H1 (cell line): Measurements from ENCODE around the gene TRO. TPM values are rescaled to one million over a fixed set of nuclear protein-coding genes. Genes with fewer than 3 reads are reported as not detected.

ENCODE experiments used
- CTCF ChIA-PET: fragments of 300-600 bp; sonication (Branson Sonifier 250); formaldehyde crosslinking; loops from one replicate; lab custom pipeline; 2021; ENCODE audit not compliant: partially characterized antibody; lab: Charles Lee
- POLR2A ChIA-PET: fragments of 300-600 bp; sonication (Branson Sonifier 250); formaldehyde crosslinking; loops from one replicate; lab custom pipeline; 2021; ENCODE audit warnings: inconsistent platforms; ENCODE audit not compliant: partially characterized antibody; lab: Charles Lee
- DNase-seq, 2 experiments: peaks; one replicate each; pipeline versions ENCODE4 v3.0.0 to v3.0.0-alpha.2; 2010 to 2022; ENCODE audit warnings: low spot score in 2 of 2, low read depth in 1 of 2, mixed read lengths in 1 of 2
- FAIRE-seq: peaks from 2 replicates; lab custom pipeline; 2011; peaks lifted over from hg19 to GRCh38; lab: Jason Lieb, UNC
- H2AFZ ChIP-seq: 2 replicates; pipeline ENCODE4 v1.8.1; 2012; ENCODE audit warnings: low read length, inconsistent platforms
- H2AK5ac ChIP-seq: 2 replicates; pipeline ENCODE4 v1.6.1; 2013; ENCODE audit warnings: low read depth, low read length
- H2BK120ac ChIP-seq: replicated peaks from 2 replicates; pipeline ENCODE3; 2013; ENCODE audit warnings: low read depth, low read length, inconsistent platforms
- H2BK12ac ChIP-seq: 2 replicates; pipeline ENCODE4 v1.6.1; 2013; ENCODE audit warnings: low read depth, low read length
- H2BK15ac ChIP-seq: 2 replicates; pipeline ENCODE4 v1.6.1; 2013; ENCODE audit warnings: low read length
- H2BK20ac ChIP-seq: 2 replicates; pipeline ENCODE4 v1.6.1; 2013; ENCODE audit warnings: low read length
- H2BK5ac ChIP-seq: 2 replicates; pipeline ENCODE4 v1.6.1; 2013; ENCODE audit warnings: low read depth, low read length
- H3K14ac ChIP-seq: 2 replicates; pipeline ENCODE4 v1.6.1; 2013; ENCODE audit warnings: inconsistent platforms; ENCODE audit not compliant: insufficient read length
- H3K18ac ChIP-seq: 2 replicates; pipeline ENCODE4 v1.6.1; 2013; ENCODE audit warnings: low read length; ENCODE audit errors: extremely low read depth
- H3K23ac ChIP-seq: 2 replicates; pipeline ENCODE4 v1.6.1; 2013; ENCODE audit warnings: inconsistent platforms; ENCODE audit not compliant: insufficient read length
- H3K23me2 ChIP-seq: 2 replicates; pipeline ENCODE4 v1.6.1; 2013; ENCODE audit warnings: low read depth, low read length
- H3K27ac ChIP-seq: 2 replicates; pipeline ENCODE4 v1.6.1; 2011; ENCODE audit warnings: low read depth, low read length, inconsistent platforms
- H3K27me3 ChIP-seq, 4 experiments: replicated peaks in 1 of 4; 1 replicate in 1 of 4; 2 replicates in 3 of 4; pipeline versions ENCODE4 v1.6.1 to v1.8.1; 2011 to 2013; ENCODE audit warnings: low read length in 3 of 4, mild to moderate bottlenecking in 3 of 4, inconsistent platforms in 2 of 4, mixed read lengths in 2 of 4, moderate library complexity in 1 of 4; ENCODE audit not compliant: control insufficient read depth in 3 of 4, insufficient read depth in 3 of 4; ENCODE audit errors: extremely low read depth in 1 of 4
- H3K36me3 ChIP-seq, 4 experiments: 2 replicates each; pipeline versions ENCODE4 v1.6.1 to v1.8.1; 2011 to 2013; ENCODE audit warnings: mild to moderate bottlenecking in 4 of 4, low read length in 3 of 4, moderate library complexity in 2 of 4, control low read depth in 1 of 4, inconsistent platforms in 1 of 4; ENCODE audit not compliant: insufficient read depth in 4 of 4, control insufficient read depth in 2 of 4
- H3K4ac ChIP-seq: replicated peaks from 2 replicates; pipeline ENCODE3; 2013; ENCODE audit warnings: low read length, low read depth, mixed read lengths, inconsistent platforms; ENCODE audit not compliant: insufficient read length
- H3K4me1 ChIP-seq, 4 experiments: replicated peaks in 1 of 4; 1 replicate in 1 of 4; 2 replicates in 3 of 4; pipeline versions ENCODE4 v1.6.1 to v1.8.1; 2011 to 2013; ENCODE audit warnings: low read length in 3 of 4, inconsistent platforms in 2 of 4, mixed read lengths in 1 of 4; ENCODE audit not compliant: insufficient read depth in 4 of 4, control insufficient read depth in 3 of 4
- H3K4me2 ChIP-seq, 2 experiments: 2 replicates each; pipeline versions ENCODE4 v1.6.1 to v1.8.1; 2011 to 2013; ENCODE audit warnings: low read depth in 2 of 2, low read length in 2 of 2, control low read depth in 1 of 2, inconsistent platforms in 1 of 2, mild to moderate bottlenecking in 1 of 2; ENCODE audit not compliant: insufficient read depth in 1 of 2
- H3K4me3 ChIP-seq, 4 experiments: fragments of 200-600, 300-600 bp in 1 of 4; sonication (generic), shearing (Covaris generic), sonication (Bioruptor Twin) in 1 of 4; 2 replicates each; pipeline versions ENCODE4 v1.5.1 to v1.8.1; 2011 to 2016; ENCODE audit warnings: low read length in 4 of 4, low read depth in 3 of 4, control low read depth in 2 of 4, inconsistent platforms in 2 of 4, mild to moderate bottlenecking in 2 of 4, mixed read lengths in 1 of 4, moderate library complexity in 1 of 4; ENCODE audit not compliant: insufficient read depth in 2 of 4; ENCODE audit errors: extremely low read depth in 1 of 4
- H3K56ac ChIP-seq: replicated peaks from 2 replicates; pipeline ENCODE3; 2013; ENCODE audit warnings: low read depth, mild to moderate bottlenecking, mixed read lengths, low read length, inconsistent platforms; ENCODE audit not compliant: insufficient read length
- H3K79me1 ChIP-seq: 2 replicates; pipeline ENCODE4 v1.6.1; 2013; ENCODE audit warnings: low read depth, low read length, control low read depth
- H3K79me2 ChIP-seq, 2 experiments: 2 replicates each; pipeline versions ENCODE4 v1.6.1 to v1.8.1; 2012 to 2013; ENCODE audit warnings: low read length in 2 of 2, mild to moderate bottlenecking in 2 of 2, inconsistent platforms in 1 of 2; ENCODE audit not compliant: insufficient read depth in 2 of 2, control insufficient read depth in 1 of 2
- H3K9ac ChIP-seq, 4 experiments: replicated peaks in 1 of 4; 1 replicate in 1 of 4; 2 replicates in 3 of 4; pipeline versions ENCODE4 v1.6.1 to v1.8.1; 2011 to 2013; ENCODE audit warnings: low read depth in 3 of 4, low read length in 3 of 4, control low read depth in 2 of 4, mild to moderate bottlenecking in 2 of 4, moderate library complexity in 2 of 4, inconsistent platforms in 1 of 4; ENCODE audit errors: extremely low read depth in 1 of 4
- H3K9me3 ChIP-seq, 2 experiments: 2 replicates each; pipeline versions ENCODE4 v1.6.1 to v1.8.1; 2012 to 2013; ENCODE audit warnings: mild to moderate bottlenecking in 2 of 2, moderate library complexity in 2 of 2, control low read depth in 1 of 2, inconsistent platforms in 1 of 2, low read depth in 1 of 2, low read length in 1 of 2, mixed read lengths in 1 of 2; ENCODE audit not compliant: insufficient read depth in 2 of 2
- H4K20me1 ChIP-seq, 2 experiments: replicated peaks in 1 of 2; 2 replicates each; pipeline versions ENCODE3 to v1.8.1; 2011 to 2013; ENCODE audit warnings: inconsistent platforms in 2 of 2, low read length in 2 of 2, mild to moderate bottlenecking in 1 of 2; ENCODE audit not compliant: insufficient read depth in 2 of 2, control insufficient read depth in 1 of 2
- H4K5ac ChIP-seq: 2 replicates; pipeline ENCODE4 v1.6.1; 2013; ENCODE audit warnings: low read length, low read depth, mixed read lengths, inconsistent platforms; ENCODE audit not compliant: insufficient read length
- H4K8ac ChIP-seq: 2 replicates; pipeline ENCODE4 v1.8.0; 2013; ENCODE audit warnings: mild to moderate bottlenecking, moderate library complexity, low read length, inconsistent platforms; ENCODE audit not compliant: insufficient read depth; ENCODE audit errors: extremely low read depth
- H4K91ac ChIP-seq: replicated peaks from 2 replicates; pipeline ENCODE3; 2013; ENCODE audit warnings: low read length, mixed read lengths, inconsistent platforms; ENCODE audit not compliant: insufficient read length
- BRCA1 ChIP-seq: IDR thresholded peaks from 2 replicates; pipeline ENCODE4 v1.6.1; 2012; ENCODE audit warnings: low read depth, low read length, improper control_type of control experiment
- CHD1 ChIP-seq: IDR thresholded peaks from 2 replicates; pipeline ENCODE4 v1.6.1; 2012; ENCODE audit warnings: low read depth, low read length, improper control_type of control experiment
- CREB1 ChIP-seq: IDR thresholded peaks from 2 replicates; pipeline ENCODE4 v1.6.1; 2012; ENCODE audit warnings: inconsistent platforms
- CTBP2 ChIP-seq: IDR thresholded peaks from 2 replicates; pipeline ENCODE4 v1.7.0; 2011; ENCODE audit warnings: borderline replicate concordance, mild to moderate bottlenecking, moderate library complexity, mixed read lengths, low read length; ENCODE audit not compliant: insufficient read depth, insufficient read length
- EP300 ChIP-seq, 2 experiments: IDR thresholded peaks; 1 replicate in 1 of 2; 2 replicates in 1 of 2; pipeline ENCODE4 v1.6.1; 2011 to 2012; ENCODE audit warnings: low read depth in 2 of 2, low read length in 2 of 2, mild to moderate bottlenecking in 2 of 2, borderline replicate concordance in 1 of 2, inconsistent platforms in 1 of 2, moderate library complexity in 1 of 2
- FOSL1 ChIP-seq: IDR thresholded peaks from 2 replicates; pipeline ENCODE4 v1.6.1; 2011; ENCODE audit warnings: mild to moderate bottlenecking, low read depth, low read length, moderate library complexity; ENCODE audit not compliant: insufficient read depth
- JUN ChIP-seq: IDR thresholded peaks from 2 replicates; pipeline ENCODE4 v1.6.1; 2011; ENCODE audit warnings: low read depth, mild to moderate bottlenecking, improper control_type of control experiment, low read length
- MAFK ChIP-seq: IDR thresholded peaks from 2 replicates; pipeline ENCODE4 v1.6.1; 2012; ENCODE audit warnings: low read depth, mild to moderate bottlenecking, improper control_type of control experiment, low read length
- RNF2 ChIP-seq: fragments of 200-900, 300-1000 bp; sonication (generic); IDR thresholded peaks from 2 replicates; pipeline ENCODE4 v1.7.1; 2016; ENCODE audit warnings: borderline replicate concordance, low read depth, mild to moderate bottlenecking, antibody characterized with exemption, low read length; ENCODE audit not compliant: poor library complexity, severe bottlenecking; ENCODE audit errors: missing control alignments
- SIN3A ChIP-seq, 2 experiments: IDR thresholded peaks in 1 of 2; conservative IDR thresholded peaks in 1 of 2; 2 replicates each; pipeline ENCODE4 v1.6.1; 2011 to 2012; ENCODE audit warnings: low read length in 2 of 2, improper control_type of control experiment in 1 of 2, low read depth in 1 of 2, mild to moderate bottlenecking in 1 of 2
- SP4 ChIP-seq: IDR thresholded peaks from 2 replicates; pipeline ENCODE4 v1.6.1; 2012; ENCODE audit warnings: low read length, inconsistent platforms
- TAF7 ChIP-seq: optimal IDR thresholded peaks from 2 replicates; pipeline ENCODE3; 2011; ENCODE audit warnings: low read depth, mild to moderate bottlenecking, inconsistent platforms, low read length, moderate library complexity, borderline replicate concordance
- ZNF274 ChIP-seq: IDR thresholded peaks from 2 replicates; pipeline ENCODE4 v1.7.0; 2012; ENCODE audit warnings: low read length, borderline replicate concordance; ENCODE audit errors: extremely low read depth
- WGBS, 2 experiments: shearing (Covaris generic) in 1 of 2; methylation state at CpG; one replicate each; pipeline versions ENCODE4 v1.1.6 to v1.1.7; 2013 to 2015; ENCODE audit warnings: low lambda C conversion rate in 2 of 2, mixed read lengths in 2 of 2, inconsistent platforms in 1 of 2, low coverage in 1 of 2, missing lambda C conversion rate in 1 of 2; ENCODE audit not compliant: insufficient replicate concordance in 2 of 2, insufficient coverage in 1 of 2, insufficient read length in 1 of 2; ENCODE audit errors: extremely low coverage in 1 of 2, missing lambda C conversion rate in 1 of 2; 5-methylcytosine and 5-hydroxymethylcytosine counted together
- polyA plus RNA-seq, 7 experiments: library from polyadenylated mRNA; depleted of rRNA in 3 of 7; stranded (reverse) in 5 of 7; unstranded in 2 of 7; fragments of >200 nt in 5 of 7; fragments of 200-250 nt in 2 of 7; gene quantifications; 1 replicate in 5 of 7; 2 replicates in 1 of 7; 4 replicates in 1 of 7; pipeline versions ENCODE4 v1.2.1 to v1.2.3, GENCODE V29; 2011 to 2013; ENCODE audit warnings: missing spikeins in 2 of 7, mixed read lengths in 2 of 7
- total RNA-seq: library from RNA; stranded (reverse); fragmentation: NEBNext Ultra II Directional; extraction: Animal tissue kit (Norgen Biotek cat#: 25700); gene quantifications from 2 replicates; pipeline ENCODE4 v1.2.1, GENCODE V29; 2021
- TF ChIP-seq, protein P1 (sequence below): IDR thresholded peaks from 2 replicates; pipeline ENCODE4 v1.6.1; 2012; ENCODE audit warnings: inconsistent platforms

Gene TRO
- total and polyA plus RNA-seq, 2 of the 8 experiments (the other 6 are each of a cell fraction or from before 2014, with no cell fraction given), result 49.5 to 57.6 TPM

GRCh38 chrX:54885740-54886139, 34.9 kb upstream of the TRO start:
- no peaks in the 10 kb centered on the region for H3K4me1 ChIP-seq
- no peak overlapping the region for H4K5ac ChIP-seq
- no peak overlapping the region for H3K14ac ChIP-seq
- no peak for DNase-seq
- POLR2A ChIA-PET, result no interaction called here
- H3K36me3 ChIP-seq, result no peaks in the 10 kb centered on the region
- CTCF ChIA-PET, result no interaction called here
- H2BK5ac ChIP-seq, result no peak overlapping the region
- H3K56ac ChIP-seq, result no peak overlapping the region
- H3K4me2 ChIP-seq, result no peak overlapping the region
- no peak overlapping the region for H3K4ac ChIP-seq
- H4K20me1 ChIP-seq, result no peaks in the 10 kb centered on the region
- WGBS, 2 experiments, result 89% methylated on average over 3 of the region's 3 CpGs; no CpG with 5 or more reads in 1 of the 2 experiments
- H3K9ac ChIP-seq, result no peak overlapping the region
- H3K23ac ChIP-seq, result no peak overlapping the region
- H3K79me1 ChIP-seq, result no peaks in the 10 kb centered on the region
- no peak overlapping the region for H2BK12ac ChIP-seq
- H2BK20ac ChIP-seq, result no peak overlapping the region
- H4K8ac ChIP-seq, result no peak overlapping the region
- H2BK15ac ChIP-seq, result no peak overlapping the region
- H2AK5ac ChIP-seq, result no peak overlapping the region
- H3K27me3 ChIP-seq, result no peaks in the 10 kb centered on the region
- no peak overlapping the region for H3K27ac ChIP-seq
- H3K18ac ChIP-seq, result no peak overlapping the region
- H3K4me3 ChIP-seq, result no peak overlapping the region
- no peaks in the 10 kb centered on the region for H3K23me2 ChIP-seq
- H2BK120ac ChIP-seq, result no peak overlapping the region
- H3K9me3 ChIP-seq, result no peaks in the 10 kb centered on the region; a peak in 1 of 4 replicates
- H4K91ac ChIP-seq, result no peak overlapping the region
- H3K79me2 ChIP-seq, result no peaks in the 10 kb centered on the region
- no peak for FAIRE-seq
- H2AFZ ChIP-seq, result no peak overlapping the region
- TF ChIP-seq FOSL1, result no peak
- TF ChIP-seq CHD1, result no peak
- no peak for TF ChIP-seq EP300 (IDR thresholded peaks at IDR 0.05; ENCODE audit: borderline replicate concordance in 1 of 2, low read depth in 2 of 2, low read length in 2 of 2)
- no peak for TF ChIP-seq BRCA1
- no peak for TF ChIP-seq JUN
- TF ChIP-seq, protein P1, sequence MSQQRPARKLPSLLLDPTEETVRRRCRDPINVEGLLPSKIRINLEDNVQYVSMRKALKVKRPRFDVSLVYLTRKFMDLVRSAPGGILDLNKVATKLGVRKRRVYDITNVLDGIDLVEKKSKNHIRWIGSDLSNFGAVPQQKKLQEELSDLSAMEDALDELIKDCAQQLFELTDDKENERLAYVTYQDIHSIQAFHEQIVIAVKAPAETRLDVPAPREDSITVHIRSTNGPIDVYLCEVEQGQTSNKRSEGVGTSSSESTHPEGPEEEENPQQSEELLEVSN, result no peak
- TF ChIP-seq SIN3A (conservative IDR thresholded peaks at IDR 0.05 in 1 of 2, IDR thresholded peaks at IDR 0.05 in 1 of 2; ENCODE audit: low read depth in 1 of 2, low read length in 2 of 2), result no peak
- no peak for TF ChIP-seq MAFK
- no peak for TF ChIP-seq SP4
- TF ChIP-seq ZNF274, result no peak
- no peak for TF ChIP-seq RNF2
- no peak for TF ChIP-seq CREB1
- no peak for TF ChIP-seq CTBP2
- TF ChIP-seq TAF7, result no peak
